Loucy (cell line): ENCODE measurements around the gene PLXDC1.

Experiments
- EZH2phosphoT487 ChIP-seq: fragments of 200-600 bp; IDR thresholded peaks from 2 replicates; pipeline ENCODE4 v1.6.1; 2018; ENCODE audit warnings: antibody characterized with exemption, mild to moderate bottlenecking, moderate library complexity, borderline replicate concordance
- TF ChIP-seq, protein P1 (sequence below): fragments of 200-600 bp; sonication (generic); conservative IDR thresholded peaks from 2 replicates; pipeline ENCODE4 v1.5.1; 2014; ENCODE audit warnings: mild to moderate bottlenecking, antibody characterized with exemption, low read length

DNA sequence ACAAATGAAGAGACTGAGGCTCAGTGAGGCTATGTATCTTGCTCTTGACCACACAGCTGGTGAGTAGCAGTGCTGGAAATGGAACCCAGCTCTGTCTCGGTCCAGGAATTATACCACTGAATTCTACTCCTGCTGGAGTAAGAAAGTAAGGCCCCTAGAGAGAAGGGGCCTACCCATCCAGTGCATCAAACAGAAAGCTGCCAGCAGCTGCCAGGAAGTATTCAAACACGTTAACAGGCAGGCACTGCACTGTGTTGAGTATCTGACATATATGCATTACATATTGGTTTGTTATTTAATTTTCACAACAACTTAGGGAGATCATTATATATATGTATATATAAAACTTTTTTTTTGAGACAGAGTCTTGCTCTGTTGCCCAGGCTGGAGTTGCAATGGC is 10.5 kb upstream of the PLXDC1 start:
- TF ChIP-seq, protein P1, sequence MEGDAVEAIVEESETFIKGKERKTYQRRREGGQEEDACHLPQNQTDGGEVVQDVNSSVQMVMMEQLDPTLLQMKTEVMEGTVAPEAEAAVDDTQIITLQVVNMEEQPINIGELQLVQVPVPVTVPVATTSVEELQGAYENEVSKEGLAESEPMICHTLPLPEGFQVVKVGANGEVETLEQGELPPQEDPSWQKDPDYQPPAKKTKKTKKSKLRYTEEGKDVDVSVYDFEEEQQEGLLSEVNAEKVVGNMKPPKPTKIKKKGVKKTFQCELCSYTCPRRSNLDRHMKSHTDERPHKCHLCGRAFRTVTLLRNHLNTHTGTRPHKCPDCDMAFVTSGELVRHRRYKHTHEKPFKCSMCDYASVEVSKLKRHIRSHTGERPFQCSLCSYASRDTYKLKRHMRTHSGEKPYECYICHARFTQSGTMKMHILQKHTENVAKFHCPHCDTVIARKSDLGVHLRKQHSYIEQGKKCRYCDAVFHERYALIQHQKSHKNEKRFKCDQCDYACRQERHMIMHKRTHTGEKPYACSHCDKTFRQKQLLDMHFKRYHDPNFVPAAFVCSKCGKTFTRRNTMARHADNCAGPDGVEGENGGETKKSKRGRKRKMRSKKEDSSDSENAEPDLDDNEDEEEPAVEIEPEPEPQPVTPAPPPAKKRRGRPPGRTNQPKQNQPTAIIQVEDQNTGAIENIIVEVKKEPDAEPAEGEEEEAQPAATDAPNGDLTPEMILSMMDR, result no peak
- no peak for TF ChIP-seq EZH2phosphoT487
